Tibial artery (tissue), 4 donors: Measurements from ENCODE around the gene RGS7.

ENCODE experiments used
- DNase-seq, 2 donors: peaks; one replicate each; pipeline ENCODE4 v3.0.0-alpha.2; 2019
- H3K27ac ChIP-seq, 2 donors: fragments of 200-600 bp; sonication (generic) in 1 of 2; 1 replicate in 1 of 2; 2 replicates in 1 of 2; pipeline ENCODE4 v1.5.1; 2018 to 2019; ENCODE audit warnings: mild to moderate bottlenecking in 1 of 2
- H3K27me3 ChIP-seq, 2 donors: fragments of 200-600 bp; sonication (generic) in 1 of 2; one replicate each; pipeline versions ENCODE4 v1.5.1 to v1.6.0; 2016 to 2019
- H3K36me3 ChIP-seq, 3 donors: fragments of 200-600 bp; sonication (generic) in 2 of 3; one replicate each; pipeline ENCODE4 v1.5.1; 2016 to 2019; ENCODE audit warnings: mild to moderate bottlenecking in 2 of 3
- H3K4me1 ChIP-seq, 4 donors: fragments of 200-600 bp; sonication (generic) in 2 of 4; 1 replicate in 3 of 4; 2 replicates in 1 of 4; pipeline ENCODE4 v1.5.1; 2016 to 2019
- H3K4me3 ChIP-seq, 2 donors: fragments of 200-600 bp; sonication (generic) in 1 of 2; 1 replicate in 1 of 2; 2 replicates in 1 of 2; pipeline ENCODE4 v1.5.1; 2018 to 2019; ENCODE audit warnings: mild to moderate bottlenecking in 2 of 2
- H3K9me3 ChIP-seq, 3 donors: fragments of 200-600 bp; sonication (generic) in 1 of 3; one replicate each; pipeline ENCODE4 v1.5.1; 2016 to 2019
- CTCF ChIP-seq, 2 experiments: fragments of 200-600 bp in 1 of 2; fragments of 450-650 bp in 1 of 2; IDR thresholded peaks; one replicate each; pipeline ENCODE4 v1.5.1; 2017 to 2019; ENCODE audit warnings: antibody characterized with exemption in 2 of 2, mild to moderate bottlenecking in 1 of 2, moderate library complexity in 1 of 2
- intact Hi-C: fragments of 100-400 bp; cut with DNase I; formaldehyde crosslinking; loops from one replicate; pipeline ENCODE4 v1.15.0; 2023; ENCODE audit warnings: low total_unique reads

Gene RGS7

GRCh38 chr1:241077386-241078147, 279.4 kb downstream of the RGS7 start:
- Histone ChIP-seq H3K4me1 (no peaks in the 10 kb centered on the region), H3K4me3 (no peak overlapping the region), H3K27ac (no peak overlapping the region), H3K36me3 (no peaks in the 10 kb centered on the region), H3K27me3 (no peaks in the 10 kb centered on the region), H3K9me3 (no peaks in the 10 kb centered on the region)
- TF ChIP-seq CTCF (IDR thresholded peaks at IDR 0.05) = no peak
- intact Hi-C loops = no loop called here
- no peak for DNase-seq

GRCh38 chr1:241074507-241074906, 282.5 kb downstream of the RGS7 start:
- Histone ChIP-seq H3K27me3 (no peaks in the 10 kb centered on the region), H3K4me3 (no peak overlapping the region), H3K36me3 (no peaks in the 10 kb centered on the region), H3K4me1 (no peaks in the 10 kb centered on the region), H3K9me3 (no peaks in the 10 kb centered on the region), H3K27ac (no peak overlapping the region)
- no peak for TF ChIP-seq CTCF (IDR thresholded peaks at IDR 0.05)
- intact Hi-C loops = no loop called here
- no peak for DNase-seq

GRCh38 chr1:241068359-241068758, 288.6 kb downstream of the RGS7 start:
- Histone ChIP-seq H3K4me3 (no peak overlapping the region), H3K27me3 (no peaks in the 10 kb centered on the region), H3K4me1 (no peaks in the 10 kb centered on the region), H3K9me3 (no peaks in the 10 kb centered on the region), H3K36me3 (no peaks in the 10 kb centered on the region), H3K27ac (no peak overlapping the region)
- TF ChIP-seq CTCF (IDR thresholded peaks at IDR 0.05) = no peak
- no peak for DNase-seq
- intact Hi-C loops = no loop called here

GRCh38 chr1:241063276-241063675, 293.7 kb downstream of the RGS7 start:
- DNase-seq = no peak
- no peaks in the 10 kb centered on the region for H3K9me3 ChIP-seq

GRCh38 chr1:241061062-241061461, 295.9 kb downstream of the RGS7 start:
- H3K4me3 ChIP-seq = no peak overlapping the region
- no peak for DNase-seq
- intact Hi-C loops = no loop called here
- H3K36me3 ChIP-seq = no peaks in the 10 kb centered on the region
- no peaks in the 10 kb centered on the region for H3K4me1 ChIP-seq
- no peaks in the 10 kb centered on the region for H3K9me3 ChIP-seq
- no peak overlapping the region for H3K27ac ChIP-seq
- no peaks in the 10 kb centered on the region for H3K27me3 ChIP-seq
- TF ChIP-seq CTCF (IDR thresholded peaks at IDR 0.05) = no peak

More at GRCh38 chr1:241063276-241063675, 293.7 kb downstream of the RGS7 start:
- Histone ChIP-seq H3K4me3 (no peak overlapping the region), H3K27me3 (no peaks in the 10 kb centered on the region), H3K36me3 (no peaks in the 10 kb centered on the region), H3K4me1 (no peaks in the 10 kb centered on the region), H3K27ac (no peak overlapping the region)
- no peak for TF ChIP-seq CTCF (IDR thresholded peaks at IDR 0.05)
- intact Hi-C loops = no loop called here
